Right renal pelvis (tissue), 4 donors: ENCODE measurements around the gene C22orf42. TPM values are rescaled to one million over a fixed set of nuclear protein-coding genes. Genes with fewer than 3 reads are reported as not detected.
"Not testable (repeated sequence)": the region's sequence is repeated elsewhere in the genome, so short reads cannot be mapped to it uniquely, and the experiment has no call there.

Experiments
- DNase-seq, 4 donors: peaks; one replicate each; pipeline ENCODE4 v3.0.0-alpha.2; 2013; ENCODE audit warnings: low read depth in 4 of 4, low spot score in 3 of 4, missing footprints in 1 of 4
- polyA plus RNA-seq, 4 donors: library from polyadenylated mRNA; unstranded; fragments of 120-200 nt; gene quantifications; one replicate each; pipeline ENCODE4 v1.2.1, GENCODE V29; 2013; ENCODE audit not compliant: insufficient read length in 4 of 4

The C22orf42 gene
- polyA plus RNA-seq, 4 donors: not detected

- not testable (repeated sequence) for DNase-seq
Observed at GRCh38 chr22:32191021-32191420, 31.9 kb upstream of the C22orf42 start.

GRCh38 chr22:32185821-32186220, 26.7 kb upstream of the C22orf42 start:
- no peak for DNase-seq

GRCh38 chr22:32183625-32184024, 24.5 kb upstream of the C22orf42 start:
- no peak for DNase-seq

- no peak for DNase-seq
Observed at GRCh38 chr22:32181043-32181442, 21.9 kb upstream of the C22orf42 start.

GRCh38 chr22:32177221-32177765, 18.2 kb upstream of the C22orf42 start:
- DNase-seq: no peak

- no peak for DNase-seq
Observed at GRCh38 chr22:32175683-32176644, 16.9 kb upstream of the C22orf42 start.

- DNase-seq: no peak
Observed at GRCh38 chr22:32175115-32175514, 16.0 kb upstream of the C22orf42 start.

GRCh38 chr22:32165681-32166080, 6.6 kb upstream of the C22orf42 start:
- DNase-seq: no peak

- no peak for DNase-seq
Observed at GRCh38 chr22:32164075-32164860, 5.2 kb upstream of the C22orf42 start.

GRCh38 chr22:32160411-32160810, 1.3 kb upstream of the C22orf42 start:
- not testable (repeated sequence) for DNase-seq

- DNase-seq: not testable (repeated sequence)
Observed at GRCh38 chr22:32157632-32158031, 1.5 kb downstream of the C22orf42 start.

- DNase-seq: not testable (repeated sequence)
Observed at GRCh38 chr22:32154727-32155126, 4.4 kb downstream of the C22orf42 start.

- not testable (repeated sequence) for DNase-seq
Observed at GRCh38 chr22:32151641-32152040, 7.5 kb downstream of the C22orf42 start.

- not testable (repeated sequence) for DNase-seq
Observed at GRCh38 chr22:32150647-32151046, 8.5 kb downstream of the C22orf42 start.

- not testable (repeated sequence) for DNase-seq
Observed at GRCh38 chr22:32148372-32148771, 10.7 kb downstream of the C22orf42 start.

GRCh38 chr22:32147128-32147527, 12.0 kb downstream of the C22orf42 start:
- not testable (repeated sequence) for DNase-seq

GRCh38 chr22:32144496-32145274, 14.4 kb downstream of the C22orf42 start:
- no peak for DNase-seq

- DNase-seq: no peak
Observed at GRCh38 chr22:32142600-32142999, 16.5 kb downstream of the C22orf42 start.

- DNase-seq: not testable (repeated sequence)
Observed at GRCh38 chr22:32140688-32141087, 18.4 kb downstream of the C22orf42 start.

GRCh38 chr22:32138576-32138975, 20.5 kb downstream of the C22orf42 start:
- not testable (repeated sequence) for DNase-seq
